Cardiac muscle cell (in vitro differentiated cells and primary cell): ENCODE data around the gene RIPPLY3. TPM values are rescaled to one million over a fixed set of nuclear protein-coding genes. Genes with fewer than 3 reads are reported as not detected.
"Not testable (repeated sequence)": the region's sequence is repeated elsewhere in the genome, so short reads cannot be mapped to it uniquely, and the experiment has no call there.

Source experiments
- DNase-seq, 2 donors: peaks; one replicate each; pipeline versions ENCODE4 v3.0.0 to v3.0.0-alpha.2; 2010 to 2017; ENCODE audit warnings: low read depth in 1 of 2, low spot score in 1 of 2
- H3K27ac ChIP-seq: fragments of 200-600 bp; sonication (generic); 2 replicates; pipeline ENCODE4 v1.5.1; 2016
- H3K27me3 ChIP-seq: fragments of 200-600 bp; sonication (generic); 2 replicates; pipeline ENCODE4 v1.6.0; 2016; ENCODE audit warnings: control low read depth
- H3K36me3 ChIP-seq: fragments of 200-600 bp; sonication (generic); 2 replicates; pipeline ENCODE4 v1.5.1; 2016; ENCODE audit warnings: control low read depth
- H3K4me1 ChIP-seq: fragments of 200-600 bp; sonication (generic); 2 replicates; pipeline ENCODE4 v1.8.1; 2017; ENCODE audit warnings: low read depth, mild to moderate bottlenecking, mixed run types
- H3K4me3 ChIP-seq: fragments of 200-600 bp; sonication (generic); 2 replicates; pipeline ENCODE4 v1.5.1; 2016; ENCODE audit warnings: mild to moderate bottlenecking
- H3K9me3 ChIP-seq: fragments of 200-600 bp; sonication (generic); 2 replicates; pipeline ENCODE4 v1.5.1; 2017; ENCODE audit warnings: low read depth, mild to moderate bottlenecking, control low read depth
- polyA plus RNA-seq: library from polyadenylated mRNA; unstranded; fragments of >200 nt; fragmentation: Nextera tagmentation; extraction: Ambion mirVana; gene quantifications from 2 replicates; pipeline ENCODE4 v1.2.1, GENCODE V29; 2016
- total RNA-seq: library from RNA; depleted of rRNA; stranded (reverse); fragments of >200 nt; gene quantifications from 2 replicates; pipeline ENCODE4 v1.2.3, GENCODE V29; 2016
- TF ChIP-seq, protein P1 (sequence below): IDR thresholded peaks from 2 replicates; pipeline ENCODE4 v1.5.1; 2012; ENCODE audit warnings: low read depth, mild to moderate bottlenecking, low read length

Gene RIPPLY3
- total and polyA plus RNA-seq, 2 experiments from 2014 or later: not detected

DNA sequence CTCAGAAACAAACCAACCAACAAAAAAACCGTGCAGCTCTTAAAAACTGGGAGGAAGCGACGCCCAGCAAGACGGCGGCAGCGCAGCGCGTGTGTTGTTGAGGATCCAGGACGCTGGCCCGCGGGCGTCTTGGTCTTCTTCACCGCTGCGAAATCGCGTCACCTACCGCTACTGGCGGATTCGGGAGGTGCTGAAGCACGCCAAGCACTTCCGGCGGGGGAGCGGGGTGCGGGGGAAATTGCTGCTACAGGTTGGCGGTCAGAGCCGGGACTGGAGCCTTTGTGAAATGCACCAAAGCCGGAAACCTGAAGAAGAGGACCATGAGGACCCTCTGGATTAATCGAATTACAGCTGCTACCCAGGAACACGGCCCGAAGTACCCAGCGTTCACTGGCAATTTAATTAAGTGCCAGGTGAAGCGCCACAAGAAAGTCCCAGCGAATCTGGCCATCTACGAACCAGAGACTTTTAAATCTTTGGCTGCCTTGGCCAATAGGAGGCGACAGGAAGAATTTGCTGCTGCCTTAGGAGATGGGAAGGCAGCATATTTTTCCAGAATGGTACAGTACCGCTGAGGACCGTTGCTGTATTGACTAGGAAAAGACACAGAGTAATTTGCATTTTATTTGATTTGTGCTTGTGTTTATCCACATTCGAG lies 11.9 kb upstream of the RIPPLY3 start:
- TF ChIP-seq, protein P1, sequence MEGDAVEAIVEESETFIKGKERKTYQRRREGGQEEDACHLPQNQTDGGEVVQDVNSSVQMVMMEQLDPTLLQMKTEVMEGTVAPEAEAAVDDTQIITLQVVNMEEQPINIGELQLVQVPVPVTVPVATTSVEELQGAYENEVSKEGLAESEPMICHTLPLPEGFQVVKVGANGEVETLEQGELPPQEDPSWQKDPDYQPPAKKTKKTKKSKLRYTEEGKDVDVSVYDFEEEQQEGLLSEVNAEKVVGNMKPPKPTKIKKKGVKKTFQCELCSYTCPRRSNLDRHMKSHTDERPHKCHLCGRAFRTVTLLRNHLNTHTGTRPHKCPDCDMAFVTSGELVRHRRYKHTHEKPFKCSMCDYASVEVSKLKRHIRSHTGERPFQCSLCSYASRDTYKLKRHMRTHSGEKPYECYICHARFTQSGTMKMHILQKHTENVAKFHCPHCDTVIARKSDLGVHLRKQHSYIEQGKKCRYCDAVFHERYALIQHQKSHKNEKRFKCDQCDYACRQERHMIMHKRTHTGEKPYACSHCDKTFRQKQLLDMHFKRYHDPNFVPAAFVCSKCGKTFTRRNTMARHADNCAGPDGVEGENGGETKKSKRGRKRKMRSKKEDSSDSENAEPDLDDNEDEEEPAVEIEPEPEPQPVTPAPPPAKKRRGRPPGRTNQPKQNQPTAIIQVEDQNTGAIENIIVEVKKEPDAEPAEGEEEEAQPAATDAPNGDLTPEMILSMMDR: peak; percentile 16
- H3K27me3 ChIP-seq: peaks cover 9% of the 10 kb centered on the region
- H3K27ac ChIP-seq: no peak overlapping the region
- no peaks in the 10 kb centered on the region for H3K9me3 ChIP-seq
- DNase-seq: peak in 1 of 2 donors; percentile 47
- H3K4me1 ChIP-seq: no peaks in the 10 kb centered on the region
- no peaks in the 10 kb centered on the region for H3K36me3 ChIP-seq
- H3K4me3 ChIP-seq: no peak overlapping the region

DNA sequence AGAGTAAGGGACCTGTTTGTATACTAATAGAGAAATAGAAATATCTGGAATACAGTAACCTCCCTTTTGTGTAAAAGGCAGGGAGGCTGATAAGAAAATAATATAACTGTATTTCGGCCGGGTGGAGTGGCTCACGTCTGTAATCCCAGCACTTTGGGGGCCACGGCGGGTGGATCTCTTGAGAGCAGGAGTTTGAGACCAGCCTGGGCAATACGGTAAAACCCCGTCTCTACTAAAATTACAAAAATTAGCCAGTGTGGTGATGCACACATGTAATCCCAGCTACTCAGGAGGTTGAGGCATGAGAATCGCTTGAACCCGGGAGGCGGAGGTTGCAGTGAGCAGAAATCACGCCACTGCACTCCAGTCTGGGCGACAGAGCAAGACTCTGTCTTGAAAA lies 11.2 kb upstream of the RIPPLY3 start:
- H3K27ac ChIP-seq, H3K36me3 ChIP-seq, H3K27me3 ChIP-seq, H3K9me3 ChIP-seq, H3K4me1 ChIP-seq, DNase-seq, H3K4me3 ChIP-seq: not testable (repeated sequence)

DNA sequence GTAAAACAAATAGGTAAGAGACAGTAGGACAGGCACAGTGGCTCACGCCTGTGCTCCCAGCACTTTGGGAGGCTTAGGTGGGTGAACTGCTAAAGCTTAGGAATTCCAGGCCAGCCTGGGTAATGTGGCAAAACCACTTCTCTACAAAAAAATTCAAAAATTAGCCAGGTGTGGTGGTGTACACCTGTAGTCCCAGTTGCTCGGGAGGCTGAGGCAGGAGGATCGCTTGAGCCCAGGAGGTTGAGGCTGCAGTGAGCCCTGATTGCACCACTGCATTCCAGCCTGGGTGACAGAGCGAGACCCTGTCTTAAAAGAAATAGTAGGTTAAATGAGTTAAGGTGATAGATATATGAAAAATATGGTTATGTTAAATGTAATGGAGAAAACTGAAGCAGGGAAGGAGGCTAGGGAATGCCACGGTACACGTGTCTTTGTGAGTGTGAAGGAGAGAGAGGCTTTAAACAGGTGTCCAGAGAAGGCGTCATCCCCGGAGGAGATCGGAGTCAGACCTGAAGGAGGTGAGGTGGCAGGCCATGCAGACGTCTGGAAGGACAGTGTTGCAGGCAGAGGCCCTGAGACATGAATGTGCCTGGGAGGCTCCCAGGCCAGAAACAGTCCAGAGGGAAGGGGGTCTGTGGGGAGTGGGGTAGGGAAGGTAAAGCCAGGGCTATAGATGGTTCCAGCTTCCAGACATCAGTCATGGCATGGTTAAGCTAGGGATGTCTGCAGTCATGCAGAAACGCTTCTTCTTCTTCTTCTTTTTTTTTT lies 7.2 kb upstream of the RIPPLY3 start:
- H3K4me3 ChIP-seq: no peak overlapping the region
- H3K9me3 ChIP-seq: no peaks in the 10 kb centered on the region
- no peak for DNase-seq
- no peak overlapping the region for H3K27ac ChIP-seq
- TF ChIP-seq, protein P1: no peak
- no peaks in the 10 kb centered on the region for H3K36me3 ChIP-seq
- H3K27me3 ChIP-seq: peaks cover 29% of the 10 kb centered on the region
- no peaks in the 10 kb centered on the region for H3K4me1 ChIP-seq

DNA sequence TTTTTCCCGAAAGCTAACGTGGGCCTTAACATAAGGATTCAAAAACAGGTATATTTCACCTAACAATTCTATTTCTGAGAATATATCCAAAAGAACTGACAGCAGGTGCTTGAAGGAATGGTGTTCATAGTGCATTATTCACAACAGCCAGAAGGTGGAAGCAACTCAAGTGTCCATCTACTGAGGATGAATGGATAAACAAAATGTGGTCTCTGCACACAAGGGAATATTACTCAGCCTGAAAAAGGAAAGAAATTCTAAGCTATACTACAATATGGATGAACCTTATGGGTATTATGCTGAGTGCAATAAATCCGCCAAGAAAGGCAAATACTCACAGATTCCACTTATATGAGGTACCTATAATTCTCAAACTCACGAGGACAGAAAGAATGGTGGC lies 6.1 kb upstream of the RIPPLY3 start:
- no peak overlapping the region for H3K4me3 ChIP-seq
- TF ChIP-seq, protein P1: no peak
- no peak for DNase-seq
- no peaks in the 10 kb centered on the region for H3K4me1 ChIP-seq
- H3K27me3 ChIP-seq: peaks cover 31% of the 10 kb centered on the region
- no peak overlapping the region for H3K27ac ChIP-seq
- no peaks in the 10 kb centered on the region for H3K36me3 ChIP-seq
- H3K9me3 ChIP-seq: no peaks in the 10 kb centered on the region

DNA sequence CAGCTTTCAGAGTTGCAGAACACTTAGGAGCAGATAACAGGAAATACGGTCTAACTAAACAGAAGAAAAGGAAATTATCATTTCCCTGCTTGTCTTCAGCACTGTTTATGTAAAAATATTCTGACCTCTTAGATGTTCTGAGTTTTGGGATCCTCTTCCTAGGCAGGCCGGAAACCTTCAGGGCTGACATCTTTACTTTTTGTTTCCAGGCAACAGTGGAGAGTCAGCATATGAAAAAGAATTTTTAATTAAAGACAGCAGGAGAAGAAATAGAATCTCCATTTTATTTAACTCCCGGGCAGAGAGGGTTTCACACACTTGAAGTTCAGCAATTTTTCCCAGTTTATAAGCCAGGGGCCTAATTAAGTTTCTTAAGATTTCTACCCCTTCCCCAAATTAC lies 5.1 kb upstream of the RIPPLY3 start:
- no peak for DNase-seq

DNA sequence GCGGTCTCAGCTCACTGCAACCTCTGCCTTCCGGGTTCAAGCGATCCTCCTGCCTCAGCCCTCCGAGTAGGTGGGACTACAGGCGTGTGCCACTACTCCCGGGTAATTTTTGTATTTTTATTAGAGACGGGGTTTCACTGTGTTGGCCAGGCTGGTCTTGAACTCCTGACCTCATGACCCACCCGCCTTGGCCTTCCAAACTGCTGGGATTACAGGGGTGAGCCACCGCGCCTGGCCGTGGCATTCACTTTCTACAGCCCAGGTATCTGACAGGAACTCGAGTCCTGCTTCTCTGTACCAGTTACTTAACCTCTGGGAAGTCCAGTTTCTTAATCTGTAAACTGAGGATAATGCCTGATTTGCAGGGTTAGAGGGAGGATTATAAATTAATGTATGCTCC lies 3.7 kb upstream of the RIPPLY3 start:
- DNase-seq, H3K9me3 ChIP-seq, H3K4me1 ChIP-seq, H3K36me3 ChIP-seq, H3K27ac ChIP-seq, H3K4me3 ChIP-seq: not testable (repeated sequence)
- H3K27me3 ChIP-seq: peaks cover 56% of the 10 kb centered on the region

More for the DNA sequence above, 5.1 kb upstream of the RIPPLY3 start:
- no peak overlapping the region for H3K4me3 ChIP-seq
- TF ChIP-seq, protein P1: no peak
- H3K4me1 ChIP-seq: no peaks in the 10 kb centered on the region
- H3K9me3 ChIP-seq: no peaks in the 10 kb centered on the region
- H3K36me3 ChIP-seq: no peaks in the 10 kb centered on the region
- peaks cover 42% of the 10 kb centered on the region for H3K27me3 ChIP-seq
- no peak overlapping the region for H3K27ac ChIP-seq

DNA sequence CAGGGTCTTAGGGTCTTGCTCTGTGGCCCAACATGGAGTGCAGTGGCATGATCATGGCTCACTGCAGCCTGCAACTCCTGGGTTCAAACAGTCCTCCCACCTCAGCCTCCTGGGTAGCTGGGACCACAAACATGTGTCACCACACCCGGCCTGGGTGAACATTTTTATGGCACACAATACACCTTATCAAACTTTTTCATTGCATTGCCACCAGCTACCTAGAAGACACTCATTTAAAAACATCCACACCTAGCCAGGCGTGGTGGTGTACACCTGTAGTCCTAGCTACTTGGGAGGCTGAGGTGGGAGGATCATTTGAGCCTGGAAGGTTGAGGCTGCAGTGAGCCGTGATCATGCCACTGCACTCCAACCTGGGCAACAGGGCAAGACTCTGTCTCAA lies 2.6 kb upstream of the RIPPLY3 start:
- H3K27ac ChIP-seq, H3K9me3 ChIP-seq, H3K4me3 ChIP-seq, H3K4me1 ChIP-seq, DNase-seq, H3K36me3 ChIP-seq: not testable (repeated sequence)
- peaks cover 66% of the 10 kb centered on the region for H3K27me3 ChIP-seq
